Endothelial cell of umbilical vein (primary cell): ENCODE data around the gene KCTD2.

Source experiments
- CTCF ChIP-seq, 2 donors: IDR thresholded peaks; 1 replicate in 1 of 2; 2 replicates in 1 of 2; pipeline ENCODE4 v1.5.1; 2011; ENCODE audit warnings: low read length in 2 of 2, mild to moderate bottlenecking in 2 of 2, moderate library complexity in 2 of 2, control low read depth in 1 of 2, inconsistent platforms in 1 of 2, low read depth in 1 of 2; ENCODE audit not compliant: insufficient read depth in 1 of 2; ENCODE audit errors: extremely low read depth in 1 of 2
- FOS ChIP-seq: IDR thresholded peaks from 2 replicates; pipeline ENCODE4 v1.6.1; 2011; ENCODE audit warnings: mild to moderate bottlenecking, low read length, moderate library complexity, borderline replicate concordance; ENCODE audit not compliant: insufficient read depth

GRCh38 chr17:75110234-75110937 is 63.4 kb downstream of the KCTD2 start:
- no peak for TF ChIP-seq FOS
- no peak for TF ChIP-seq CTCF (IDR thresholded peaks at IDR 0.05; ENCODE audit: extremely low read depth in 1 of 2, insufficient read depth in 1 of 2, low read depth in 1 of 2, low read length in 2 of 2)
